Measurements from ENCODE around the gene PEMT.

The PEMT gene

DNA sequence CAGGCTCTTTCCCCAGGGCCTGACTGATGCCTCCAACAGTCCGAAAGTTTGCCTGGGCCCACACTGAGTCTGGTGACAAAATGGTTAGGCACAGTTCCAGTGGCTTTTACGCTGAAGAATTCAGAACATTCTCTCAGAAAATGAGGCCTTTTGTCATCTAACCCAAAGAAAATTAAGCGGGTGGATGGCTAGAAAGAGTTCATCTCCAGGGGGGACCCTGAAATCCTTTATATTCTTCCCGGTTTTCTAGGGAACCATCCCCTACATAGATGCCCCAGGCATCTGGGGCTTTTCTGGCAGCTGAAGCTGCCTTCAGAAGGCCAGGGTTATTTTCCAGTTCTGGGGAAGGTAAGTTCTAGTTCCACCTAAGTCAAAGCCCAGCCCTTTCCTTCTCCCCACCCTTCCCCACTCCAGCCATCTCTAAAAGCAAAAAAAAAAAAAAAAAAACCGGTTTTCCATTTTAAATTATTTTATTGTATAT, 97.5 kb downstream of the PEMT start:
- no peak overlapping the region for H3K27ac ChIP-seq (ENCODE audit: low read depth, low read length)
- H4K20me1 ChIP-seq (ENCODE audit: low read depth, low read length), result no peaks in the 10 kb centered on the region
- no peaks in the 10 kb centered on the region for H3K79me2 ChIP-seq (ENCODE audit: insufficient read depth, low read length)
- H3K4me3 ChIP-seq (ENCODE audit: insufficient read depth, low read length, poor library complexity, severe bottlenecking), result no peak overlapping the region
- H3K4me2 ChIP-seq (ENCODE audit: low read depth, low read length, poor library complexity, severe bottlenecking), result no peak overlapping the region
- H3K9ac ChIP-seq (ENCODE audit: low read length), result no peak overlapping the region
- H3K36me3 ChIP-seq (ENCODE audit: low read length), result no peaks in the 10 kb centered on the region
- H3K9me3 ChIP-seq (ENCODE audit: insufficient read depth, low read length), result no peaks in the 10 kb centered on the region
- no peak for TF ChIP-seq EZH2phosphoT487 (conservative IDR thresholded peaks at IDR 0.05; ENCODE audit: low read length)
- TF ChIP-seq, protein P1, sequence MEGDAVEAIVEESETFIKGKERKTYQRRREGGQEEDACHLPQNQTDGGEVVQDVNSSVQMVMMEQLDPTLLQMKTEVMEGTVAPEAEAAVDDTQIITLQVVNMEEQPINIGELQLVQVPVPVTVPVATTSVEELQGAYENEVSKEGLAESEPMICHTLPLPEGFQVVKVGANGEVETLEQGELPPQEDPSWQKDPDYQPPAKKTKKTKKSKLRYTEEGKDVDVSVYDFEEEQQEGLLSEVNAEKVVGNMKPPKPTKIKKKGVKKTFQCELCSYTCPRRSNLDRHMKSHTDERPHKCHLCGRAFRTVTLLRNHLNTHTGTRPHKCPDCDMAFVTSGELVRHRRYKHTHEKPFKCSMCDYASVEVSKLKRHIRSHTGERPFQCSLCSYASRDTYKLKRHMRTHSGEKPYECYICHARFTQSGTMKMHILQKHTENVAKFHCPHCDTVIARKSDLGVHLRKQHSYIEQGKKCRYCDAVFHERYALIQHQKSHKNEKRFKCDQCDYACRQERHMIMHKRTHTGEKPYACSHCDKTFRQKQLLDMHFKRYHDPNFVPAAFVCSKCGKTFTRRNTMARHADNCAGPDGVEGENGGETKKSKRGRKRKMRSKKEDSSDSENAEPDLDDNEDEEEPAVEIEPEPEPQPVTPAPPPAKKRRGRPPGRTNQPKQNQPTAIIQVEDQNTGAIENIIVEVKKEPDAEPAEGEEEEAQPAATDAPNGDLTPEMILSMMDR (IDR thresholded peaks at IDR 0.05; ENCODE audit: insufficient read depth, low read length, poor library complexity, severe bottlenecking), result no peak
- no peaks in the 10 kb centered on the region for H3K27me3 ChIP-seq (ENCODE audit: low read length)
- no peaks in the 10 kb centered on the region for H3F3A ChIP-seq (ENCODE audit: insufficient read depth)
- H3K9me2 ChIP-seq (replicated peaks; ENCODE audit: insufficient read depth, low read length), result no peaks in the 10 kb centered on the region
- no peak overlapping the region for H2AFZ ChIP-seq (ENCODE audit: low read depth, low read length, severe bottlenecking)

DNA sequence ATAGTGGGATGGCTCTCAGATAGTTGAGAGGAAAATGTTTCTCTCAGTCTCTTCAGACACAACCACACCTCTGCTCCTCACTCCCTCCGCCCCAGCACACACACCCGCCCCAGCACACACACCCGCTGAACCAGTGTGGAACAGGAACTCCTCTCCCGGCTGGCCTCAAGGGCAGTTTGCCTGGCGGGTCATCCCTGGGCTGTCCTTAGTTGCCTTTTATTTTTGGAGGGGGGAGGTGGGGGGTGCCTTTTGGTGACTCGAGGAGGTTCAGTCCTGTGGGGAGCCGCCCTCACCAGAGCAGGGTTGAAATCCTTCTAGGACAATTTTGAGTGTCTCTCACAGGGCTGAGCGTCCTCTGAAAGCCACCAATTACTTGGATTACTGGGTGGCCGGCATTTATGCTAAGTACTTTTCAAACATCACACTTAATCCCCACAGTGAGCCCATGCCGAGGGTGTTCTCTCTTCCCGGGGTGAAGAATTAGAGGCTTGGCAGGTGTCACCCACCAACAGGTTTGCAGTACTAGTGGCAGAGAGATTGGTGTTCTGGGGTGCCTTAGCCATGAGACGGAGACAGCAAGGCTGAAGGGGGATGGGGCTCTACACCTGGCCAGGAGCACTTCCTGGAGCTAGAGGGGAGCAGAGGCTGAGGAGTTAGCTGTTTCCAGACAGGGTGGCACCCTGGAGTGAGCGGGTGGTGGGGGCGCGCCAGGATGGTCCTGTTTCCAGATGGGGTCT, 98.1 kb downstream of the PEMT start:
- H3K4me3 ChIP-seq (ENCODE audit: insufficient read depth, low read length, poor library complexity, severe bottlenecking), result no peak overlapping the region
- no peaks in the 10 kb centered on the region for H3K27me3 ChIP-seq (ENCODE audit: low read length)
- no peaks in the 10 kb centered on the region for H3K36me3 ChIP-seq (ENCODE audit: low read length)
- H3K9ac ChIP-seq (ENCODE audit: low read length), result no peak overlapping the region
- no peak overlapping the region for H2AFZ ChIP-seq (ENCODE audit: low read depth, low read length, severe bottlenecking)
- no peak for TF ChIP-seq EZH2phosphoT487 (conservative IDR thresholded peaks at IDR 0.05; ENCODE audit: low read length)
- H4K20me1 ChIP-seq (ENCODE audit: low read depth, low read length), result no peaks in the 10 kb centered on the region
- H3K9me2 ChIP-seq (replicated peaks; ENCODE audit: insufficient read depth, low read length), result no peaks in the 10 kb centered on the region
- no peaks in the 10 kb centered on the region for H3K79me2 ChIP-seq (ENCODE audit: insufficient read depth, low read length)
- H3K4me2 ChIP-seq (ENCODE audit: low read depth, low read length, poor library complexity, severe bottlenecking), result no peak overlapping the region
- H3K9me3 ChIP-seq (ENCODE audit: insufficient read depth, low read length), result no peaks in the 10 kb centered on the region
- H3K27ac ChIP-seq (ENCODE audit: low read depth, low read length), result no peak overlapping the region
- no peaks in the 10 kb centered on the region for H3F3A ChIP-seq (ENCODE audit: insufficient read depth)

DNA sequence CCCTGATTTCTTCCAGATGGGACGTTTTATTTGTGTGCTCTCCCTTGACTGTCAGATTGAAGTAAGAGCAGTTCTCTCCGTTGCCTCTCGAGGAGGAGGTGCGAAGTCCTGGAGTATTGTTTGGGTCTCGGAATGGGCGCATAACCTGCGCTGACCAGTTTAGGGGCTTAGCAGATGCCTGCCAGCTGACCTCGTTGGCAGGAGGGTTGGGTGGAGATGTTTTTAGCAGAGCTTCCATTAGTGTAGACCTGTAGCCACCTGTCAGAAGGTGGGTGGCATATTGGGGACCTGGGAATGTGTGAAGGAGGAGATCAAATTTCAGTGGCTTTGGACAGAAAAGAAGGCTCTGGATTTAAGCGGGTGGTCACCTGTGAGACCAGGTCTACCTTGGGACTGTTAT, 98.9 kb downstream of the PEMT start:
- Histone ChIP-seq H4K20me1 (ENCODE audit: low read depth, low read length) (no peaks in the 10 kb centered on the region), H2AFZ (ENCODE audit: low read depth, low read length, severe bottlenecking) (no peak overlapping the region), H3K9ac (ENCODE audit: low read length) (no peak overlapping the region), H3F3A (ENCODE audit: insufficient read depth) (no peaks in the 10 kb centered on the region), H3K27ac (ENCODE audit: low read depth, low read length) (no peak overlapping the region), H3K79me2 (ENCODE audit: insufficient read depth, low read length) (no peaks in the 10 kb centered on the region), H3K4me2 (ENCODE audit: low read depth, low read length, poor library complexity, severe bottlenecking) (no peak overlapping the region), H3K9me2 (replicated peaks; ENCODE audit: insufficient read depth, low read length) (no peaks in the 10 kb centered on the region), H3K4me3 (ENCODE audit: insufficient read depth, low read length, poor library complexity, severe bottlenecking) (no peak overlapping the region), H3K36me3 (ENCODE audit: low read length) (no peaks in the 10 kb centered on the region), H3K9me3 (ENCODE audit: insufficient read depth, low read length) (no peaks in the 10 kb centered on the region), H3K27me3 (ENCODE audit: low read length) (no peaks in the 10 kb centered on the region)
- TF ChIP-seq, protein P1 (IDR thresholded peaks at IDR 0.05; ENCODE audit: insufficient read depth, low read length, poor library complexity, severe bottlenecking), result no peak
- no peak for TF ChIP-seq EZH2phosphoT487 (conservative IDR thresholded peaks at IDR 0.05; ENCODE audit: low read length)

DNA sequence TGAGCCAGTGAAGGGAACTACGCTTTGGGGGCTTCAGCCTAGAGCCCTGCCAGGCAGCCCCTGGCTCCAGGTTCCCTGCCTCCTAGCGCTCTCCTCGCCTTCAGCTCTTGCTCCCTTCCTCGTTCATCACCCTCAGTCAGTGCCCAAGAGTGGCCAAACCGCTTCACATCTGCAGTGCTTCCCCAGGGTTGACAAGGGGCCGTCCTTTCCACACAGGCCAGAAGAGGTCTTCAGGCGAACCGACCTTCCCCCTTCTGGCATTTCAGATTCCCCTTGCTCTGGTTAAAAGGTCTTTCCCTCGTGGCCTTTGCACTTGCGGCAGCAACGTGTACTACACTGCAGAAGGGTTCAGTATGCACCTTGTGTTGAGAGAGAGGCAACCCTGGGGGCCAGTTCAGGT, 99.4 kb downstream of the PEMT start:
- H3K9me3 ChIP-seq (ENCODE audit: insufficient read depth, low read length), result no peaks in the 10 kb centered on the region
- H3K79me2 ChIP-seq (ENCODE audit: insufficient read depth, low read length), result no peaks in the 10 kb centered on the region
- no peaks in the 10 kb centered on the region for H3K27me3 ChIP-seq (ENCODE audit: low read length)
- H2AFZ ChIP-seq (ENCODE audit: low read depth, low read length, severe bottlenecking), result no peak overlapping the region
- H3K9ac ChIP-seq (ENCODE audit: low read length), result no peak overlapping the region
- H3F3A ChIP-seq (ENCODE audit: insufficient read depth), result no peaks in the 10 kb centered on the region
- no peaks in the 10 kb centered on the region for H4K20me1 ChIP-seq (ENCODE audit: low read depth, low read length)
- no peak overlapping the region for H3K4me2 ChIP-seq (ENCODE audit: low read depth, low read length, poor library complexity, severe bottlenecking)
- no peak overlapping the region for H3K4me3 ChIP-seq (ENCODE audit: insufficient read depth, low read length, poor library complexity, severe bottlenecking)
- H3K27ac ChIP-seq (ENCODE audit: low read depth, low read length), result no peak overlapping the region
- no peaks in the 10 kb centered on the region for H3K36me3 ChIP-seq (ENCODE audit: low read length)
- TF ChIP-seq, protein P1 (IDR thresholded peaks at IDR 0.05; ENCODE audit: insufficient read depth, low read length, poor library complexity, severe bottlenecking), result no peak
- no peak for TF ChIP-seq EZH2phosphoT487 (conservative IDR thresholded peaks at IDR 0.05; ENCODE audit: low read length)
- no peaks in the 10 kb centered on the region for H3K9me2 ChIP-seq (replicated peaks; ENCODE audit: insufficient read depth, low read length)

Measured in SU-DHL-6 (cell line).